GM19438 (cell line): ENCODE results near the gene PTPRH.

Source experiments
- ATAC-seq: cut with Tn5 transposase; IDR thresholded peaks from one replicate; pipeline ENCODE4 v1.9.1; 2021; ENCODE audit warnings: low read depth; ENCODE audit not compliant: unreplicated experiment

Gene PTPRH

GRCh38 chr19:55137915-55138314, 71.4 kb downstream of the PTPRH start:
- no peak for ATAC-seq

- ATAC-seq = no peak
Measured at GRCh38 chr19:55136399-55137102, 72.8 kb downstream of the PTPRH start.

- no peak for ATAC-seq
Measured at GRCh38 chr19:55134736-55135135, 74.6 kb downstream of the PTPRH start.

GRCh38 chr19:55133639-55134444, 75.5 kb downstream of the PTPRH start:
- ATAC-seq = no peak

GRCh38 chr19:55132453-55133129, 76.7 kb downstream of the PTPRH start:
- no peak for ATAC-seq

GRCh38 chr19:55131421-55131820, 77.9 kb downstream of the PTPRH start:
- ATAC-seq = no peak
